GM18502 (cell line): ENCODE results near the gene HMGB4.

Experiments used
- ATAC-seq: cut with Tn5 transposase; IDR thresholded peaks from one replicate; pipeline ENCODE4 v1.9.1; 2021; ENCODE audit warnings: mild to moderate bottlenecking; ENCODE audit not compliant: unreplicated experiment, poor library complexity

Gene HMGB4

GRCh38 chr1:33863779-33864178 lies at the start of gene HMGB4:
Gene HMGB4 (plus strand): TSS chr1:33864079. CDS start chr1:33864192, 113 bp downstream.
- no peak for ATAC-seq

GRCh38 chr1:33814166-33814565 lies 49.7 kb upstream of the HMGB4 start:
- ATAC-seq: no peak

GRCh38 chr1:33815061-33815460 lies 48.8 kb upstream of the HMGB4 start:
- ATAC-seq: no peak

- ATAC-seq: no peak
Measured at GRCh38 chr1:33818071-33818470, 45.8 kb upstream of the HMGB4 start.

- ATAC-seq: no peak
Measured at GRCh38 chr1:33819290-33819912, 44.5 kb upstream of the HMGB4 start.

- no peak for ATAC-seq
Measured at GRCh38 chr1:33819913-33820311, 44.0 kb upstream of the HMGB4 start.

- no peak for ATAC-seq
Measured at GRCh38 chr1:33820804-33821203, 43.1 kb upstream of the HMGB4 start.

- ATAC-seq: no peak
Measured at GRCh38 chr1:33821291-33821690, 42.6 kb upstream of the HMGB4 start.

GRCh38 chr1:33822396-33822795 lies 41.5 kb upstream of the HMGB4 start:
- no peak for ATAC-seq

- no peak for ATAC-seq
Measured at GRCh38 chr1:33823401-33823800, 40.5 kb upstream of the HMGB4 start.

GRCh38 chr1:33823830-33824229 lies 40.0 kb upstream of the HMGB4 start:
- no peak for ATAC-seq

GRCh38 chr1:33824321-33824720 lies 39.6 kb upstream of the HMGB4 start:
- ATAC-seq: no peak

- ATAC-seq: no peak
Measured at GRCh38 chr1:33824971-33825370, 38.9 kb upstream of the HMGB4 start.

GRCh38 chr1:33825506-33825905 lies 38.4 kb upstream of the HMGB4 start:
- ATAC-seq: no peak

GRCh38 chr1:33826311-33826710 lies 37.6 kb upstream of the HMGB4 start:
- ATAC-seq: no peak

- no peak for ATAC-seq
Measured at GRCh38 chr1:33826711-33827110, 37.2 kb upstream of the HMGB4 start.

GRCh38 chr1:33828059-33828458 lies 35.8 kb upstream of the HMGB4 start:
- ATAC-seq: no peak

- ATAC-seq: no peak
Measured at GRCh38 chr1:33828654-33829053, 35.2 kb upstream of the HMGB4 start.

- ATAC-seq: no peak
Measured at GRCh38 chr1:33836911-33837310, 27.0 kb upstream of the HMGB4 start.

- no peak for ATAC-seq
Measured at GRCh38 chr1:33837635-33838034, 26.2 kb upstream of the HMGB4 start.

- no peak for ATAC-seq
Measured at GRCh38 chr1:33841494-33841893, 22.4 kb upstream of the HMGB4 start.

GRCh38 chr1:33842348-33842747 lies 21.5 kb upstream of the HMGB4 start:
- ATAC-seq: no peak

GRCh38 chr1:33844166-33844565 lies 19.7 kb upstream of the HMGB4 start:
- ATAC-seq: no peak
